Duodenal mucosa (tissue), 2 donors: ENCODE data around the gene GSG1L.
"Not testable (repeated sequence)": the region's sequence is repeated elsewhere in the genome, so short reads cannot be mapped to it uniquely, and the experiment has no call there.

Experiments used
- H3K27ac ChIP-seq: one replicate; pipeline ENCODE4 v1.7.0; 2013; ENCODE audit warnings: low read depth, low read length
- H3K27me3 ChIP-seq, 2 donors: one replicate each; pipeline ENCODE4 v1.7.0; 2013; ENCODE audit warnings: low read length in 2 of 2, control low read depth in 1 of 2; ENCODE audit not compliant: insufficient read depth in 2 of 2, control insufficient read depth in 1 of 2
- H3K36me3 ChIP-seq, 2 donors: one replicate each; pipeline ENCODE4 v1.7.0; 2013; ENCODE audit warnings: low read length in 2 of 2, control low read depth in 1 of 2; ENCODE audit not compliant: insufficient read depth in 2 of 2, control insufficient read depth in 1 of 2
- H3K4me1 ChIP-seq, 2 donors: one replicate each; pipeline ENCODE4 v1.7.0; 2013; ENCODE audit warnings: low read length in 2 of 2, control low read depth in 1 of 2; ENCODE audit not compliant: insufficient read depth in 2 of 2, control insufficient read depth in 1 of 2
- H3K4me3 ChIP-seq, 2 donors: one replicate each; pipeline ENCODE4 v1.7.0; 2013; ENCODE audit warnings: low read length in 2 of 2, low read depth in 1 of 2
- H3K9ac ChIP-seq, 2 donors: one replicate each; pipeline ENCODE4 v1.7.0; 2013; ENCODE audit warnings: low read length in 2 of 2, low read depth in 1 of 2
- H3K9me3 ChIP-seq, 2 donors: one replicate each; pipeline ENCODE4 v1.7.0; 2013; ENCODE audit warnings: low read length in 2 of 2, control low read depth in 1 of 2; ENCODE audit not compliant: control insufficient read depth in 1 of 2

Gene GSG1L

DNA sequence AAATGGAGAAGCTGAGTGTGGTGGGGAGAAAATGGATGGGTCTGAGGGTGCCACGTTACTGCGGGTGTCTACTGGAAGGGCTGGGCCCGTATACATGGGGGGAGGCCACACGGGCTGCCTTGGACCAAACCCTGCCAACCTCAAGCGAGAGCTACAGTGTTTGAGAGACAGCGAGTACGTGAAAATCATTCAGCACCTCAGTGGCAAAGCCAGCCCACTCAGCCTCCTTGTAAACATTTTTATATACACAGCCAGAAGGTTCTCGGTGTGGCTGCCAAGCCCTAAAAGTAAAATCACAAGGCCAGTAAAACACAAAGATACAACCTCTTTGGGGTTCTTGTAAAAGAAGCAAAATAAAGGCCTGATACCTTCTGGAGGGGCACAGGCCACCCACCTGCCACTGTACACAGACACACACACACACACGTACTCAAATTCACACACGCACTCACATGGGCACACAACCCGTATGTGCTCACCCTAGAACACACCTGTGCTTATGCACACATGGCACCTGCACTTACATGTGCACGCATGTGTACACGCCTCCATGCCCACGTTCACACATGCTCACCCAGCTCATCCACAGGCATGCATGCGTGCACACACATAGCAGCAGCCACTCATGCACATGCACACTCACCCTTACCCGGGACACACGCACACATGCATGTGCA is 102.8 kb downstream of the GSG1L start:
- Histone ChIP-seq H3K9ac (no peak overlapping the region), H3K9me3 (peaks cover 0 to 4% of the 10 kb centered on the region in 2 donors), H3K4me1 (no peaks in the 10 kb centered on the region), H3K36me3 (no peaks in the 10 kb centered on the region), H3K27me3 (no peaks in the 10 kb centered on the region), H3K4me3 (no peak overlapping the region), H3K27ac (no peak overlapping the region)

- H3K4me1 ChIP-seq: no peaks in the 10 kb centered on the region
- H3K4me3 ChIP-seq: no peak overlapping the region
- H3K9ac ChIP-seq: no peak overlapping the region
- H3K9me3 ChIP-seq: peaks cover 0 to 9% of the 10 kb centered on the region in 2 donors
- H3K27me3 ChIP-seq: no peaks in the 10 kb centered on the region
- H3K36me3 ChIP-seq: no peaks in the 10 kb centered on the region
- H3K27ac ChIP-seq: no peak overlapping the region
Measured at GRCh38 chr16:27959914-27960313, 103.6 kb downstream of the GSG1L start.

- peaks cover 0 to 9% of the 10 kb centered on the region in 2 donors for H3K9me3 ChIP-seq
- H3K4me3 ChIP-seq: no peak overlapping the region
- H3K9ac ChIP-seq: no peak overlapping the region
- no peaks in the 10 kb centered on the region for H3K4me1 ChIP-seq
- H3K27ac ChIP-seq: no peak overlapping the region
- no peaks in the 10 kb centered on the region for H3K36me3 ChIP-seq
- peaks cover 0 to 6% of the 10 kb centered on the region in 2 donors for H3K27me3 ChIP-seq
Measured at GRCh38 chr16:27954191-27954590, 109.3 kb downstream of the GSG1L start.

- H3K9me3 ChIP-seq: peaks cover 0 to 9% of the 10 kb centered on the region in 2 donors
- no peak overlapping the region for H3K27ac ChIP-seq
- peaks cover 0 to 6% of the 10 kb centered on the region in 2 donors for H3K27me3 ChIP-seq
- H3K9ac ChIP-seq: no peak overlapping the region
- H3K4me1 ChIP-seq: no peaks in the 10 kb centered on the region
- H3K36me3 ChIP-seq: no peaks in the 10 kb centered on the region
- no peak overlapping the region for H3K4me3 ChIP-seq
Measured at GRCh38 chr16:27952811-27953210, 110.7 kb downstream of the GSG1L start.

DNA sequence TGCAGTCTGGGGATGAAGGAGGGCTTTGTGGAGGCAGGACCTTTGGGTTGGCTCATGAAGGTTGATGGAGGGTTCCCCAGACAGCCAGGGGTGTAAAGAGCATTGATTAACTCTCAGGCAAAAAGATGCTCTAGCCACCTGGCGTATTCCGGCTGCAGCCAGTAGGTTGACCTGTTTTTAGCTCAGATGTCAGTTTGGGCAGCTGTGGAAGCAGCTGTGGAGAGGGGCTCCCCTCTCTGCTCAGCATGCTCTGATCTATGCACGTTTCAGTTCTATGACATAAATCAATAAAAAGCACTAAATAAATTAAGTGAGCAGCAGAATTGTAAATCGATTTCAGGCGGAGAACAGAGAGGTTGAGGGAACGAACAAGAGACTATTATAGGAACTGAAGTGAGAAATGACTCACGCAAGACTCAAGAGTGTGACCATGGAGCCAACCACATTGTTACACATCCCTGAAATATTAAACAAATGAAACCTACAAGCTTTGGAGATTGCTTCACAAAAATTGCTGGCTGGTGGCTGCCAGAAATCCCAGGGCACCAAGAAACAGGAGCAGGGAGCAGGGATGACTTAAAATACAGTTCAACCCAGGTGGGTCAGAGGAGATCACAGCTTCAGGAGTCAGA is 111.9 kb downstream of the GSG1L start:
- Histone ChIP-seq H3K27ac (no peak overlapping the region), H3K27me3 (peaks cover 0 to 6% of the 10 kb centered on the region in 2 donors), H3K4me3 (no peak overlapping the region), H3K36me3 (no peaks in the 10 kb centered on the region), H3K4me1 (no peaks in the 10 kb centered on the region), H3K9me3 (peaks cover 0 to 9% of the 10 kb centered on the region in 2 donors), H3K9ac (no peak overlapping the region)

GRCh38 chr16:27950206-27950887 is 113.2 kb downstream of the GSG1L start:
- Histone ChIP-seq H3K4me3 (no peak overlapping the region), H3K27me3 (peaks cover 0 to 6% of the 10 kb centered on the region in 2 donors), H3K4me1 (no peaks in the 10 kb centered on the region), H3K9me3 (peaks cover 0 to 1% of the 10 kb centered on the region in 2 donors), H3K27ac (no peak overlapping the region), H3K9ac (no peak overlapping the region), H3K36me3 (no peaks in the 10 kb centered on the region)

- no peak overlapping the region for H3K4me3 ChIP-seq
- H3K9me3 ChIP-seq: no peaks in the 10 kb centered on the region
- no peaks in the 10 kb centered on the region for H3K4me1 ChIP-seq
- no peaks in the 10 kb centered on the region for H3K36me3 ChIP-seq
- no peak overlapping the region for H3K9ac ChIP-seq
- H3K27me3 ChIP-seq: peaks cover 0 to 3% of the 10 kb centered on the region in 2 donors
- H3K27ac ChIP-seq: no peak overlapping the region
Measured at GRCh38 chr16:27947696-27948095, 115.8 kb downstream of the GSG1L start.

DNA sequence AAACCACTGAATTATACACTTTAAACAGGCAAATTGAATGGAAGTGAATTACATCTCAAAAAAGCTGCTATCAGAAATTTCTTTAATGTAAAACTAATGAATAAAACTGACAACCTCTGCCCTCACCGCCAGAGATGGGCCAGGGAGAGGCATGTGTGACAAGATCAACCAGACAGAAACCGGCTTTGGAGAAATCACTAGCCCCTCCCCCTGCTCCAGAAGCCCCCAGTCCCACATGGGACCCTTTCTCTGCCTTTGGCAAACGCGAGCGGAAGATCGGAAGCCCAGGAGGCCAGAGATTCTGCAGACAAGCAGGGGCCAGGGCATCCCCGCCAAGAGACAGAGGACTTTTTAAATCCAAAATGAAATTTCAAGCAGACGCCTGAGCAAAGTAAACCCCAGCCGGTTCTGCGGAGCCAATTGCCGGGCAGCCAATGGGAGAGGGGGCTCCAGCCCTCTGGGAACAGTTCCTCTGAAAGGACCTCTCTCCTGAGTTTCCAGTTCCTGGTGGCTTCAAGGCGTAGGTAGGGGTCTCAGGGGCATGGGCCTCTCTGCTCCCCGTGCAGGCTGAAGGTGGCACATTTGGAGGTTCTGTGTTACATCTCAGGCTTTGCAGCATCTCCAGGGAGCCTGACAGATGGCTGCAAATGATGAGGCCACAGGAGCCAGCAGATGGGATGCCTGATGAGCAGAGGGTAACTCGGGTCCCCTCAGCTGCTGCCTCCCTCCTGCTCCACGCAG is 118.1 kb downstream of the GSG1L start:
- Histone ChIP-seq H3K4me3 (no peak overlapping the region), H3K27ac (no peak overlapping the region), H3K9ac (no peak overlapping the region), H3K4me1 (no peaks in the 10 kb centered on the region), H3K27me3 (no peaks in the 10 kb centered on the region), H3K9me3 (no peaks in the 10 kb centered on the region), H3K36me3 (no peaks in the 10 kb centered on the region)

- Histone ChIP-seq H3K36me3 (no peaks in the 10 kb centered on the region), H3K27me3 (no peaks in the 10 kb centered on the region), H3K9ac (no peak overlapping the region), H3K4me3 (no peak overlapping the region), H3K27ac (no peak overlapping the region), H3K4me1 (no peaks in the 10 kb centered on the region), H3K9me3 (no peaks in the 10 kb centered on the region)
Measured at GRCh38 chr16:27943766-27944165, 119.7 kb downstream of the GSG1L start.

GRCh38 chr16:27942071-27942470 is 121.4 kb downstream of the GSG1L start:
- H3K4me1 ChIP-seq: not testable (repeated sequence)

More at GRCh38 chr16:27942071-27942470, 121.4 kb downstream of the GSG1L start:
- H3K4me3 ChIP-seq, H3K9ac ChIP-seq, H3K27ac ChIP-seq, H3K9me3 ChIP-seq, H3K36me3 ChIP-seq, H3K27me3 ChIP-seq: not testable (repeated sequence)
